GM12878 (cell line): ENCODE measurements around the gene CENATAC. TPM values are rescaled to one million over a fixed set of nuclear protein-coding genes. Genes with fewer than 3 reads are reported as not detected.
A peak's percentile ranks its signal among the peaks of the same experiment; 100 is the strongest.

Experiments
- BCL11A ChIP-seq: IDR thresholded peaks from 2 replicates; pipeline ENCODE4 v1.6.1; 2011; ENCODE audit warnings: low read depth, low read length
- BMI1 ChIP-seq: fragments of 450-650 bp; IDR thresholded peaks from 2 replicates; pipeline ENCODE4 v1.6.1; 2016; ENCODE audit warnings: mild to moderate bottlenecking, moderate library complexity, borderline replicate concordance
- CREB1 ChIP-seq: IDR thresholded peaks from 2 replicates; pipeline ENCODE4 v1.6.1; 2012; ENCODE audit warnings: low read depth, mild to moderate bottlenecking, inconsistent platforms
- CTCF ChIP-seq, 3 experiments: IDR thresholded peaks in 2 of 3; conservative IDR thresholded peaks in 1 of 3; 2 replicates each; pipeline ENCODE4 v1.5.1; 2011; ENCODE audit warnings: low read depth in 3 of 3, low read length in 3 of 3, mild to moderate bottlenecking in 3 of 3, control low read depth in 2 of 3, moderate library complexity in 2 of 3, inconsistent platforms in 1 of 3, mixed read lengths in 1 of 3; ENCODE audit not compliant: control insufficient read depth in 2 of 3, insufficient read depth in 1 of 3; ENCODE audit errors: extremely low read depth in 1 of 3
- E2F4 ChIP-seq: IDR thresholded peaks from 2 replicates; pipeline ENCODE4 v1.6.1; 2012; ENCODE audit warnings: low read depth, low read length, improper control_type of control experiment
- FOS ChIP-seq: IDR thresholded peaks from 3 replicates; pipeline ENCODE4 v1.6.1; 2011; ENCODE audit warnings: borderline replicate concordance; ENCODE audit not compliant: insufficient read length; ENCODE audit errors: extremely low read depth
- FOXK2 ChIP-seq: fragments of 450-650 bp; IDR thresholded peaks from 2 replicates; pipeline ENCODE4 v1.6.1; 2017; ENCODE audit warnings: mild to moderate bottlenecking, moderate library complexity
- IRF4 ChIP-seq: IDR thresholded peaks from 2 replicates; pipeline ENCODE4 v1.6.1; 2011; ENCODE audit warnings: low read depth, low read length
- NFIC ChIP-seq: IDR thresholded peaks from 2 replicates; pipeline ENCODE4 v1.6.1; 2012; ENCODE audit warnings: low read depth, mild to moderate bottlenecking, inconsistent platforms, low read length, moderate library complexity
- NFXL1 ChIP-seq: fragments of 450-650 bp; IDR thresholded peaks from 2 replicates; pipeline ENCODE4 v1.6.1; 2017; ENCODE audit warnings: antibody characterized with exemption, mild to moderate bottlenecking, borderline replicate concordance
- NR2F1 ChIP-seq: fragments of 450-650 bp; conservative IDR thresholded peaks from 2 replicates; pipeline ENCODE4 v1.6.1; 2017; ENCODE audit warnings: mild to moderate bottlenecking
- POU2F2 ChIP-seq: IDR thresholded peaks from 3 replicates; pipeline ENCODE4 v1.6.1; 2011; ENCODE audit warnings: low read depth, mild to moderate bottlenecking, low read length, borderline replicate concordance
- RELA ChIP-seq: fragments of 450-650 bp; IDR thresholded peaks from 2 replicates; pipeline ENCODE4 v1.8.0; 2014; ENCODE audit warnings: borderline replicate concordance; ENCODE audit not compliant: partially characterized antibody
- SRF ChIP-seq, 2 experiments: IDR thresholded peaks; 2 replicates each; pipeline ENCODE4 v1.6.1; 2011; ENCODE audit warnings: low read depth in 2 of 2, low read length in 2 of 2, mild to moderate bottlenecking in 1 of 2, moderate library complexity in 1 of 2
- USF2 ChIP-seq: IDR thresholded peaks from 2 replicates; pipeline ENCODE4 v1.6.1; 2011; ENCODE audit warnings: low read depth, low read length, improper control_type of control experiment, borderline replicate concordance
- WRNIP1 ChIP-seq: IDR thresholded peaks from 2 replicates; pipeline ENCODE4 v1.6.1; 2011; ENCODE audit warnings: low read depth, low read length, improper control_type of control experiment, borderline replicate concordance
- ZNF622 ChIP-seq: fragments of 450-650 bp; IDR thresholded peaks from 2 replicates; pipeline ENCODE4 v1.6.1; 2017; ENCODE audit warnings: mild to moderate bottlenecking, inconsistent platforms
- polyA plus RNA-seq, 11 experiments: library from polyadenylated mRNA; depleted of rRNA in 4 of 11; unstranded in 6 of 11; stranded (reverse) in 5 of 11; fragments of >200 nt; fragmentation: Nextera tagmentation in 4 of 11; fragmentation: Illumina TruSeq in 1 of 11; extraction: Ambion mirVana in 4 of 11; extraction: Trizol in 1 of 11; gene quantifications; 1 replicate in 1 of 11; 2 replicates in 10 of 11; pipeline versions ENCODE4 v1.2.1 to v1.2.3, GENCODE V29; 2011 to 2016; ENCODE audit warnings: inconsistent platforms in 2 of 11, missing spikeins in 2 of 11, low read depth in 1 of 11
- total RNA-seq, 4 experiments: library from RNA; depleted of rRNA in 3 of 4; stranded (reverse); fragments of >200 nt in 3 of 4; fragmentation: Illumina TruSeq in 1 of 4; extraction: Trizol in 1 of 4; gene quantifications; 2 replicates each; pipeline versions ENCODE4 v1.2.1 to v1.2.3, GENCODE V29; 2013 to 2021
- TF ChIP-seq, protein P1 (sequence below): fragments of 450-650 bp; formaldehyde crosslinking; IDR thresholded peaks from 2 replicates; pipeline ENCODE4 v1.5.0; 2022; ENCODE audit warnings: mild to moderate bottlenecking, missing genetic modification characterization
- TF ChIP-seq, protein P2 (sequence below): IDR thresholded peaks from 2 replicates; pipeline ENCODE4 v1.6.1; 2011; ENCODE audit warnings: mild to moderate bottlenecking, low read depth, low read length, moderate library complexity; ENCODE audit not compliant: insufficient replicate concordance
- TF ChIP-seq, protein P3 (sequence below): fragments of 450-650 bp; IDR thresholded peaks from 2 replicates; pipeline ENCODE4 v1.6.1; 2016; ENCODE audit warnings: mild to moderate bottlenecking

Gene CENATAC
- total and polyA plus RNA-seq, 10 of the 15 experiments (the other 5 are each of a cell fraction or from before 2014, with no cell fraction given): 4.8 to 37.1 (median 24.1) TPM

- TF ChIP-seq CTCF (IDR thresholded peaks at IDR 0.05 in 2 of 3, conservative IDR thresholded peaks at IDR 0.05 in 1 of 3; ENCODE audit: control insufficient read depth in 2 of 3, extremely low read depth in 1 of 3, insufficient read depth in 1 of 3, low read depth in 3 of 3, low read length in 3 of 3): no peak
- peak; percentile 41; the same call in 1 of the 2 replicates for TF ChIP-seq NR2F1
- TF ChIP-seq NFIC: no peak; the same call in 1 of the 2 replicates
- TF ChIP-seq, protein P1, sequence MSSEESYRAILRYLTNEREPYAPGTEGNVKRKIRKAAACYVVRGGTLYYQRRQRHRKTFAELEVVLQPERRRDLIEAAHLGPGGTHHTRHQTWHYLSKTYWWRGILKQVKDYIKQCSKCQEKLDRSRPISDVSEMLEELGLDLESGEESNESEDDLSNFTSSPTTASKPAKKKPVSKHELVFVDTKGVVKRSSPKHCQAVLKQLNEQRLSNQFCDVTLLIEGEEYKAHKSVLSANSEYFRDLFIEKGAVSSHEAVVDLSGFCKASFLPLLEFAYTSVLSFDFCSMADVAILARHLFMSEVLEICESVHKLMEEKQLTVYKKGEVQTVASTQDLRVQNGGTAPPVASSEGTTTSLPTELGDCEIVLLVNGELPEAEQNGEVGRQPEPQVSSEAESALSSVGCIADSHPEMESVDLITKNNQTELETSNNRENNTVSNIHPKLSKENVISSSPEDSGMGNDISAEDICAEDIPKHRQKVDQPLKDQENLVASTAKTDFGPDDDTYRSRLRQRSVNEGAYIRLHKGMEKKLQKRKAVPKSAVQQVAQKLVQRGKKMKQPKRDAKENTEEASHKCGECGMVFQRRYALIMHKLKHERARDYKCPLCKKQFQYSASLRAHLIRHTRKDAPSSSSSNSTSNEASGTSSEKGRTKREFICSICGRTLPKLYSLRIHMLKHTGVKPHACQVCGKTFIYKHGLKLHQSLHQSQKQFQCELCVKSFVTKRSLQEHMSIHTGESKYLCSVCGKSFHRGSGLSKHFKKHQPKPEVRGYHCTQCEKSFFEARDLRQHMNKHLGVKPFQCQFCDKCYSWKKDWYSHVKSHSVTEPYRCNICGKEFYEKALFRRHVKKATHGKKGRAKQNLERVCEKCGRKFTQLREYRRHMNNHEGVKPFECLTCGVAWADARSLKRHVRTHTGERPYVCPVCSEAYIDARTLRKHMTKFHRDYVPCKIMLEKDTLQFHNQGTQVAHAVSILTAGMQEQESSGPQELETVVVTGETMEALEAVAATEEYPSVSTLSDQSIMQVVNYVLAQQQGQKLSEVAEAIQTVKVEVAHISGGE (CRISPR knock-in tag): no peak
- TF ChIP-seq E2F4: no peak
- peak; percentile 98 for TF ChIP-seq RELA
- no peak for TF ChIP-seq FOXK2
- TF ChIP-seq NFXL1: no peak
- peak; percentile 63; the same call in 2 of the 3 replicates for TF ChIP-seq POU2F2
- no peak for TF ChIP-seq SRF (IDR thresholded peaks at IDR 0.05; ENCODE audit: low read depth in 2 of 2, low read length in 2 of 2)
- no peak for TF ChIP-seq BCL11A
- TF ChIP-seq, protein P2, sequence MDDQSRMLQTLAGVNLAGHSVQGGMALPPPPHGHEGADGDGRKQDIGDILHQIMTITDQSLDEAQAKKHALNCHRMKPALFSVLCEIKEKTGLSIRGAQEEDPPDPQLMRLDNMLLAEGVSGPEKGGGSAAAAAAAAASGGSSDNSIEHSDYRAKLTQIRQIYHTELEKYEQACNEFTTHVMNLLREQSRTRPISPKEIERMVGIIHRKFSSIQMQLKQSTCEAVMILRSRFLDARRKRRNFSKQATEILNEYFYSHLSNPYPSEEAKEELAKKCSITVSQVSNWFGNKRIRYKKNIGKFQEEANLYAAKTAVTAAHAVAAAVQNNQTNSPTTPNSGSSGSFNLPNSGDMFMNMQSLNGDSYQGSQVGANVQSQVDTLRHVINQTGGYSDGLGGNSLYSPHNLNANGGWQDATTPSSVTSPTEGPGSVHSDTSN: no peak
- no peak for TF ChIP-seq ZNF622
- no peak for TF ChIP-seq USF2
- TF ChIP-seq BMI1: no peak
- TF ChIP-seq FOS: no peak
- no peak for TF ChIP-seq IRF4
- 0 out of 2 replicates have a peak, but pooled peaks have one; percentile 30 for TF ChIP-seq CREB1
- TF ChIP-seq, protein P3, sequence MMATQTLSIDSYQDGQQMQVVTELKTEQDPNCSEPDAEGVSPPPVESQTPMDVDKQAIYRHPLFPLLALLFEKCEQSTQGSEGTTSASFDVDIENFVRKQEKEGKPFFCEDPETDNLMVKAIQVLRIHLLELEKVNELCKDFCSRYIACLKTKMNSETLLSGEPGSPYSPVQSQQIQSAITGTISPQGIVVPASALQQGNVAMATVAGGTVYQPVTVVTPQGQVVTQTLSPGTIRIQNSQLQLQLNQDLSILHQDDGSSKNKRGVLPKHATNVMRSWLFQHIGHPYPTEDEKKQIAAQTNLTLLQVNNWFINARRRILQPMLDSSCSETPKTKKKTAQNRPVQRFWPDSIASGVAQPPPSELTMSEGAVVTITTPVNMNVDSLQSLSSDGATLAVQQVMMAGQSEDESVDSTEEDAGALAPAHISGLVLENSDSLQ: no peak
- TF ChIP-seq WRNIP1: no peak
Measured at GRCh38 chr11:119051440-119052162, 53.7 kb downstream of the CENATAC start (continued).
